Body of pancreas (tissue), 4 donors: ENCODE results near the gene PIBF1.

ENCODE experiments used
- POLR2A ChIP-seq, 3 donors: fragments of 450-650 bp; IDR thresholded peaks; one replicate each; pipeline ENCODE4 v1.6.1; 2016; ENCODE audit warnings: antibody characterized with exemption in 3 of 3, mild to moderate bottlenecking in 2 of 3
- TF ChIP-seq, protein P1 (sequence below), 7 experiments: fragments of 450-650 bp in 4 of 7; fragments of 200-600 bp in 3 of 7; sonication (generic) in 3 of 7; IDR thresholded peaks; one replicate each; pipeline ENCODE4 v1.5.1; 2016 to 2019; ENCODE audit warnings: antibody characterized with exemption in 7 of 7

DNA sequence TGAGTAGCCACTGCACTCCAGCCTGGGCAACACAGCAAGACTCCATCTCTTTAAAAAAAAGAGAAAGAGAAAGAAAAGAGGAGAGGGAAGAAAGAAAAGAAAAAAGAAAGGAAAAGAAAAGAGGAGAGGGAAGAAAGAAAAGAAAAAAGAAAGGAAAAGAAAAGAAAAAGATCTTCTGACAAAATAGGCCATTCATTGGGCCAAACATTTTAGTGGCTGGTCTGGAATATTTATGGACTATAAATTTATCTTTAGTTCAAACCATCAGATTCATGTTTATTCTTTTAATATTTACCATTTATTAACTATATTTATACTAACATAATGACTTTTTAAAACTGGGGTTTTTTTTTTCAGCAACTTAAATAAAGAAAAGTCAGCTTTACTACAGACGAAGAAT is 191.3 kb downstream of the PIBF1 start:
- TF ChIP-seq, protein P1, sequence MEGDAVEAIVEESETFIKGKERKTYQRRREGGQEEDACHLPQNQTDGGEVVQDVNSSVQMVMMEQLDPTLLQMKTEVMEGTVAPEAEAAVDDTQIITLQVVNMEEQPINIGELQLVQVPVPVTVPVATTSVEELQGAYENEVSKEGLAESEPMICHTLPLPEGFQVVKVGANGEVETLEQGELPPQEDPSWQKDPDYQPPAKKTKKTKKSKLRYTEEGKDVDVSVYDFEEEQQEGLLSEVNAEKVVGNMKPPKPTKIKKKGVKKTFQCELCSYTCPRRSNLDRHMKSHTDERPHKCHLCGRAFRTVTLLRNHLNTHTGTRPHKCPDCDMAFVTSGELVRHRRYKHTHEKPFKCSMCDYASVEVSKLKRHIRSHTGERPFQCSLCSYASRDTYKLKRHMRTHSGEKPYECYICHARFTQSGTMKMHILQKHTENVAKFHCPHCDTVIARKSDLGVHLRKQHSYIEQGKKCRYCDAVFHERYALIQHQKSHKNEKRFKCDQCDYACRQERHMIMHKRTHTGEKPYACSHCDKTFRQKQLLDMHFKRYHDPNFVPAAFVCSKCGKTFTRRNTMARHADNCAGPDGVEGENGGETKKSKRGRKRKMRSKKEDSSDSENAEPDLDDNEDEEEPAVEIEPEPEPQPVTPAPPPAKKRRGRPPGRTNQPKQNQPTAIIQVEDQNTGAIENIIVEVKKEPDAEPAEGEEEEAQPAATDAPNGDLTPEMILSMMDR (IDR thresholded peaks at IDR 0.05): no peak
- no peak for TF ChIP-seq POLR2A (IDR thresholded peaks at IDR 0.05)
